G401 (cell line): Measurements from ENCODE around the gene BBS9. TPM values are rescaled to one million over a fixed set of nuclear protein-coding genes. Genes with fewer than 3 reads are reported as not detected.

Experiments used
- DNase-seq: peaks from one replicate; pipeline ENCODE4 v3.0.0-alpha.2; 2015; ENCODE audit warnings: low spot score
- in situ Hi-C: cut with HindIII; loops from 2 replicates; pipeline ENCODE4 v1.10.0; 2016; ENCODE audit warnings: low sequenced_read_pairs, mixed read lengths
- total RNA-seq: library from RNA; depleted of rRNA; stranded (reverse); fragments of >200 nt; shearing (Covaris generic); gene quantifications from 2 replicates; pipeline ENCODE4 v1.2.3, GENCODE V29; 2014

The BBS9 gene
- total RNA-seq, 1 experiment from 2014 or later = 17.7 TPM

- no peak for DNase-seq
- in situ Hi-C loops = no loop called here
These were observed 429.4 kb downstream of the BBS9 start for GRCh38 chr7:33558549-33559323.

- in situ Hi-C loops = no loop called here
- no peak for DNase-seq
These were observed 430.0 kb downstream of the BBS9 start for GRCh38 chr7:33559324-33559710.

GRCh38 chr7:33562996-33563395, 433.6 kb downstream of the BBS9 start:
- in situ Hi-C loops = no loop called here

GRCh38 chr7:33563651-33564050, 434.3 kb downstream of the BBS9 start:
- no peak for DNase-seq
- in situ Hi-C loops = no loop called here

More at GRCh38 chr7:33562996-33563395, 433.6 kb downstream of the BBS9 start:
- no peak for DNase-seq

GRCh38 chr7:33578166-33578565, 448.8 kb downstream of the BBS9 start:
- in situ Hi-C loops = no loop called here
- no peak for DNase-seq

GRCh38 chr7:33578881-33579672, 449.7 kb downstream of the BBS9 start:
- DNase-seq = no peak
- in situ Hi-C loops = no loop called here

- DNase-seq = no peak
- in situ Hi-C loops = no loop called here
These were observed 450.3 kb downstream of the BBS9 start for GRCh38 chr7:33579673-33579960.

GRCh38 chr7:33581236-33581635, 451.9 kb downstream of the BBS9 start:
- no peak for DNase-seq
- in situ Hi-C loops = no loop called here

- no peak for DNase-seq
- in situ Hi-C loops = no loop called here
These were observed 452.7 kb downstream of the BBS9 start for GRCh38 chr7:33582104-33582503.

GRCh38 chr7:33582533-33582932, 453.2 kb downstream of the BBS9 start:
- in situ Hi-C loops = no loop called here
- DNase-seq = no peak

GRCh38 chr7:33589911-33590310, 460.5 kb downstream of the BBS9 start:
- in situ Hi-C loops = no loop called here

GRCh38 chr7:33590916-33591315, 461.6 kb downstream of the BBS9 start:
- in situ Hi-C loops = no loop called here
- DNase-seq = no peak

More at GRCh38 chr7:33589911-33590310, 460.5 kb downstream of the BBS9 start:
- no peak for DNase-seq

GRCh38 chr7:33591490-33591889, 462.1 kb downstream of the BBS9 start:
- in situ Hi-C loops = no loop called here
- no peak for DNase-seq

GRCh38 chr7:33592718-33593117, 463.4 kb downstream of the BBS9 start:
- in situ Hi-C loops = no loop called here
- DNase-seq = no peak

- in situ Hi-C loops = no loop called here
These were observed 464.2 kb downstream of the BBS9 start for GRCh38 chr7:33593611-33594010.

GRCh38 chr7:33596686-33597085, 467.3 kb downstream of the BBS9 start:
- DNase-seq = no peak
- in situ Hi-C loops = no loop called here

More at GRCh38 chr7:33593611-33594010, 464.2 kb downstream of the BBS9 start:
- no peak for DNase-seq

GRCh38 chr7:33597181-33597580, 467.8 kb downstream of the BBS9 start:
- in situ Hi-C loops = no loop called here
- DNase-seq = no peak

GRCh38 chr7:33601101-33601500, 471.7 kb downstream of the BBS9 start:
- in situ Hi-C loops = no loop called here
- DNase-seq = no peak

GRCh38 chr7:33601884-33602283, 472.5 kb downstream of the BBS9 start:
- no peak for DNase-seq
- in situ Hi-C loops = no loop called here

- no peak for DNase-seq
- in situ Hi-C loops = no loop called here
These were observed 474.7 kb downstream of the BBS9 start for GRCh38 chr7:33604056-33604455.

GRCh38 chr7:33610918-33611317, 481.6 kb downstream of the BBS9 start:
- in situ Hi-C loops = no loop called here
- no peak for DNase-seq
